HG02840 (cell line): ENCODE results near the gene RPS24.

ENCODE experiments used
- ATAC-seq: cut with Tn5 transposase; IDR thresholded peaks from one replicate; pipeline ENCODE4 v1.9.1; 2021; ENCODE audit warnings: mild to moderate bottlenecking, moderate library complexity, moderate number of reproducible peaks; ENCODE audit not compliant: unreplicated experiment, low FRiP score

RPS24 gene

GRCh38 chr10:78025685-78026364 is 7.8 kb upstream of the RPS24 start:
- no peak for ATAC-seq

GRCh38 chr10:78028438-78029268 is 5.0 kb upstream of the RPS24 start:
- ATAC-seq: peak; percentile 7

GRCh38 chr10:78029269-78030226 is 4.1 kb upstream of the RPS24 start, which contains the start of gene POLR3A:
Gene POLR3A (minus strand): TSS chr10:78029515. CDS start chr10:78029407, 108 bp downstream.
- ATAC-seq: peak; percentile 57

- ATAC-seq: no peak
These were observed 351 bp upstream of the RPS24 start for GRCh38 chr10:78033387-78033636.

- ATAC-seq: no peak
These were observed 1.4 kb downstream of the RPS24 start for GRCh38 chr10:78035025-78035424.

GRCh38 chr10:78035437-78035836 is 1.8 kb downstream of the RPS24 start:
- no peak for ATAC-seq

GRCh38 chr10:78035933-78036583 is 2.4 kb downstream of the RPS24 start:
- ATAC-seq: no peak

- no peak for ATAC-seq
These were observed 4.4 kb downstream of the RPS24 start for GRCh38 chr10:78038105-78038504.

- no peak for ATAC-seq
These were observed 5.3 kb downstream of the RPS24 start for GRCh38 chr10:78038791-78039547.

- ATAC-seq: no peak
These were observed 6.1 kb downstream of the RPS24 start for GRCh38 chr10:78039743-78040142.

GRCh38 chr10:78041170-78042057 is 7.8 kb downstream of the RPS24 start:
- no peak for ATAC-seq

GRCh38 chr10:78042058-78042751 is 8.5 kb downstream of the RPS24 start:
- no peak for ATAC-seq

GRCh38 chr10:78042752-78043104 is 9.1 kb downstream of the RPS24 start:
- ATAC-seq: no peak

GRCh38 chr10:78044179-78044578 is 10.5 kb downstream of the RPS24 start:
- no peak for ATAC-seq

- ATAC-seq: no peak
These were observed 11.0 kb downstream of the RPS24 start for GRCh38 chr10:78044699-78045098.

- ATAC-seq: no peak
These were observed 11.6 kb downstream of the RPS24 start for GRCh38 chr10:78045237-78045636.

GRCh38 chr10:78045856-78046255 is 12.2 kb downstream of the RPS24 start:
- no peak for ATAC-seq

- no peak for ATAC-seq
These were observed 13.1 kb downstream of the RPS24 start for GRCh38 chr10:78046711-78047269.
